NCI-H2029 (cell line): Measurements from ENCODE around the gene MAGI2.
"Not testable (repeated sequence)": the region's sequence is repeated elsewhere in the genome, so short reads cannot be mapped to it uniquely, and the experiment has no call there.

Source experiments
- DNase-seq: peaks from one replicate; lab custom pipeline; 2025; lab: John Stamatoyannopoulos, UW

Gene MAGI2

GRCh38 chr7:78543976-78544375 is 909.5 kb downstream of the MAGI2 start:
- no peak for DNase-seq

GRCh38 chr7:78542981-78543380 is 910.5 kb downstream of the MAGI2 start:
- no peak for DNase-seq

- DNase-seq, result no peak
Observed at GRCh38 chr7:78542541-78542940, 910.9 kb downstream of the MAGI2 start.

GRCh38 chr7:78539825-78540224 is 913.6 kb downstream of the MAGI2 start:
- DNase-seq, result no peak

- DNase-seq, result no peak
Observed at GRCh38 chr7:78535655-78536054, 917.8 kb downstream of the MAGI2 start.

- no peak for DNase-seq
Observed at GRCh38 chr7:78530351-78530750, 923.1 kb downstream of the MAGI2 start.

GRCh38 chr7:78529392-78529791 is 924.1 kb downstream of the MAGI2 start:
- no peak for DNase-seq

GRCh38 chr7:78528964-78529363 is 924.5 kb downstream of the MAGI2 start:
- DNase-seq, result no peak

- DNase-seq, result no peak
Observed at GRCh38 chr7:78523930-78524329, 929.5 kb downstream of the MAGI2 start.

GRCh38 chr7:78521961-78522360 is 931.5 kb downstream of the MAGI2 start:
- DNase-seq, result no peak

GRCh38 chr7:78516450-78516849 is 937.0 kb downstream of the MAGI2 start:
- no peak for DNase-seq

GRCh38 chr7:78514634-78515033 is 938.8 kb downstream of the MAGI2 start:
- no peak for DNase-seq

GRCh38 chr7:78510580-78511188 is 942.8 kb downstream of the MAGI2 start:
- no peak for DNase-seq

GRCh38 chr7:78503301-78503700 is 950.2 kb downstream of the MAGI2 start:
- DNase-seq, result not testable (repeated sequence)

- no peak for DNase-seq
Observed at GRCh38 chr7:78501064-78501463, 952.4 kb downstream of the MAGI2 start.

GRCh38 chr7:78499971-78500370 is 953.5 kb downstream of the MAGI2 start:
- DNase-seq, result no peak

- no peak for DNase-seq
Observed at GRCh38 chr7:78499283-78499682, 954.2 kb downstream of the MAGI2 start.

GRCh38 chr7:78497728-78498427 is 955.6 kb downstream of the MAGI2 start:
- no peak for DNase-seq

GRCh38 chr7:78496096-78496630 is 957.3 kb downstream of the MAGI2 start:
- no peak for DNase-seq

GRCh38 chr7:78493401-78493800 is 960.1 kb downstream of the MAGI2 start:
- no peak for DNase-seq

GRCh38 chr7:78492146-78492545 is 961.3 kb downstream of the MAGI2 start:
- no peak for DNase-seq

- DNase-seq, result no peak
Observed at GRCh38 chr7:78490524-78490923, 962.9 kb downstream of the MAGI2 start.

GRCh38 chr7:78489476-78490240 is 963.8 kb downstream of the MAGI2 start:
- DNase-seq, result no peak
